Neural cell (in vitro differentiated cells): ENCODE data around the gene EFCAB6.

Source experiments
- EP300 ChIP-seq: fragments of 450-650 bp; conservative IDR thresholded peaks from 2 replicates; pipeline ENCODE4 v1.6.1; 2014; ENCODE audit warnings: antibody characterized with exemption, mild to moderate bottlenecking, moderate library complexity; ENCODE audit not compliant: poor library complexity, severe bottlenecking
- EZH2 ChIP-seq: fragments of 200-600, 300-800 bp; shearing (Covaris generic), sonication (generic); IDR thresholded peaks from 2 replicates; pipeline ENCODE4 v1.6.1; 2014; ENCODE audit warnings: antibody characterized with exemption, low read length, borderline replicate concordance, mild to moderate bottlenecking; ENCODE audit not compliant: insufficient read depth, poor library complexity, severe bottlenecking
- POLR2AphosphoS5 ChIP-seq: IDR thresholded peaks from 2 replicates; pipeline ENCODE4 v1.6.1; 2012
- SMC3 ChIP-seq: fragments of 450-650 bp; conservative IDR thresholded peaks from 2 replicates; pipeline ENCODE4 v1.6.1; 2014; ENCODE audit warnings: antibody characterized with exemption, mild to moderate bottlenecking, moderate library complexity; ENCODE audit not compliant: poor library complexity
- TF ChIP-seq, protein P1 (sequence below): fragments of 450-650 bp; IDR thresholded peaks from 2 replicates; pipeline ENCODE4 v1.5.1; 2014; ENCODE audit warnings: antibody characterized with exemption, mild to moderate bottlenecking, moderate library complexity; ENCODE audit not compliant: poor library complexity, severe bottlenecking

DNA sequence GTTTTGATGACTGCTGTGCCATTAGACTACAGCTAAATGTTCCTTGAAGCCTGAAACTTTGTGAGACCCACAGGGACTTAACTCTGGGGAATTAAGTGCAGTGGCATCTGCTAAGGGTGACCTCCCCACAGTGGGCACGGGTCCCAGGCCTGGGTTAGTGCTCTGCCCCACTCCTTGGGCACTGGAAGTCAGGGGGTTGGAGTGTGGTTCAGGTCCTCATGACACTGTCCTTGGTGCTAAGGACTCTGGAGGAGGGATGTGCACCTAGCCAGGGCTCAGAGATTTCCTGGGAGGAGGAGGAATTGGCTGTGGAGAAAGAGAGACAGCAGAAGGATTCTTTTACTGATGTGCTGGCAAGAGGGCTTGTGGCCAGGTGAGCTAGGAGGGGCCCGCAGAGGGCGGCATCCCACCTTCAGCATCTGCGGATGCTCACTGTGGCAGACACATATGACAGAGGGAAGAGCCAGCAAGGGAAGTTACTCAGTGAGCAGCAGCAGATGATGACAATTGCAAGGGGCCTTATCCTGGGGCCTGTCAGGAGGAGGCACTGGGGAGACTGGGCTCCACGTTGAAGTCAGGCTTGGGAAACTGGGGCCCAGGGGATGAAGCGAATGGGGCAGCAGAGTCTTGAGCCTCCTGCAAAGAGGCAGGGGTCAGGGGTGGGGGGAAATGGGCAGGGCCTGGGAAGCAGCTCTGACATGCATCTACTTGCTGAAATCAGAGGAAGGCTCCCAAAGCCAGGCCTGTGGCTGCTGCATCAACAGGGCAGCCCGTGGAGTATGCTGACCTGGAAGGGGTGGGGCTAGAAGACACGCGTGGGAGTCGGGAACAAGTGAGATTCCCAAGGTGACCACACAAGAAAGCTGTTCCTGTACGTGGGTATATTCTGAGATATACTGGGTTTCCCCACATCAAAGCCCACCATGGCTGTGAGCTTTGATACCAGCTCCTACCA, 256.3 kb downstream of the EFCAB6 start:
- TF ChIP-seq, protein P1, sequence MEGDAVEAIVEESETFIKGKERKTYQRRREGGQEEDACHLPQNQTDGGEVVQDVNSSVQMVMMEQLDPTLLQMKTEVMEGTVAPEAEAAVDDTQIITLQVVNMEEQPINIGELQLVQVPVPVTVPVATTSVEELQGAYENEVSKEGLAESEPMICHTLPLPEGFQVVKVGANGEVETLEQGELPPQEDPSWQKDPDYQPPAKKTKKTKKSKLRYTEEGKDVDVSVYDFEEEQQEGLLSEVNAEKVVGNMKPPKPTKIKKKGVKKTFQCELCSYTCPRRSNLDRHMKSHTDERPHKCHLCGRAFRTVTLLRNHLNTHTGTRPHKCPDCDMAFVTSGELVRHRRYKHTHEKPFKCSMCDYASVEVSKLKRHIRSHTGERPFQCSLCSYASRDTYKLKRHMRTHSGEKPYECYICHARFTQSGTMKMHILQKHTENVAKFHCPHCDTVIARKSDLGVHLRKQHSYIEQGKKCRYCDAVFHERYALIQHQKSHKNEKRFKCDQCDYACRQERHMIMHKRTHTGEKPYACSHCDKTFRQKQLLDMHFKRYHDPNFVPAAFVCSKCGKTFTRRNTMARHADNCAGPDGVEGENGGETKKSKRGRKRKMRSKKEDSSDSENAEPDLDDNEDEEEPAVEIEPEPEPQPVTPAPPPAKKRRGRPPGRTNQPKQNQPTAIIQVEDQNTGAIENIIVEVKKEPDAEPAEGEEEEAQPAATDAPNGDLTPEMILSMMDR: no peak
- TF ChIP-seq SMC3: no peak
- TF ChIP-seq POLR2AphosphoS5: no peak
- no peak for TF ChIP-seq EZH2
- TF ChIP-seq EP300: no peak
